Left colon (tissue), 2 donors: ENCODE measurements around the gene NRG3. TPM values are rescaled to one million over a fixed set of nuclear protein-coding genes. Genes with fewer than 3 reads are reported as not detected.

Source experiments
- ATAC-seq: fragments of 200-7000 bp; cut with Tn5 transposase; one replicate; pipeline ENCODE4 v1.9.1; 2020; ENCODE audit warnings: mild to moderate bottlenecking, moderate library complexity
- DNase-seq, 2 donors: peaks; one replicate each; pipeline ENCODE4 v3.0.0-alpha.2; 2020
- intact Hi-C, 2 donors: fragments of 100-400 bp; cut with DNase I in 1 of 2; cut with micrococcal nuclease in 1 of 2; formaldehyde crosslinking; loops; one replicate each; pipeline versions ENCODE4 v1.11.2 to v1.14.0; 2022; cut with DNase I, micrococcal nuclease
- total RNA-seq, 2 donors: library from RNA; stranded (reverse); fragmentation: NEBNext Ultra II Directional; extraction: Animal tissue kit (Norgen Biotek cat#: 25700); gene quantifications; one replicate each; pipeline ENCODE4 v1.2.1, GENCODE V29; 2021
- donor health status: DM: no; HTN: no; CAD: no.
- donor health status: DM: yes; HTN: yes; CAD: no.

NRG3 gene
- total RNA-seq, 2 donors from 2014 or later: 0.11 to 0.18 TPM

DNA sequence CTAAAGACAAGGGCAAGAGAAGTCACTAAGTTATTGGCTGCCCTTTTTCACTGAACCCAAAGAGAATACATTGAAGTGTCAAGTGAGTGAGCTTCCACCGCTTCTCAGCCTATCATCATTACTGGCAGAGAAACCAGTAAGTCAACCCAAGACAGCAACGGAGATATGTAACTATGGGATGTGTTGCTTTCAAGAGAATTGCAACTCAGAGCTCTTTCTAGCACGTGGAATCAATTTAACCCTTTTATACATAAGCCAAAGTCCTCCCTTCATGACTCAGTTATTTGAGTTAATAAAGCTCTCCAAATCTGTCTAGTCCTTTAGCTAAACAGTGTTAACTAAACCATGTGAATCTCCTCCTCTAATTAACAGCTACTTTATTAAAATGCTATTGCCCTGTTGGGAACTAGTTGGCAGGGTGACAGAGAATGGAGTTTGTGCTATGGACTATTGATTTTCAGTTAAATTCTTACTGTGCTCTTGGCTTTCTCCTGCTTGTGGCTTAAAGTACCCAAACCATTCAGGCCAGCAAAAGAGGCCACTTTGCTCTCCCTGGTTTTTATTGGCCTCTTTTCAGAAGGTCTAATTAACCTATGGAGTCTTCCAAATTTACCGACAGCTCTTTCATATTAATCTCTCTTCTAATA is 287.7 kb downstream of the NRG3 start:
- no peak for ATAC-seq
- no peak for DNase-seq
- intact Hi-C loops: no loop called here

DNA sequence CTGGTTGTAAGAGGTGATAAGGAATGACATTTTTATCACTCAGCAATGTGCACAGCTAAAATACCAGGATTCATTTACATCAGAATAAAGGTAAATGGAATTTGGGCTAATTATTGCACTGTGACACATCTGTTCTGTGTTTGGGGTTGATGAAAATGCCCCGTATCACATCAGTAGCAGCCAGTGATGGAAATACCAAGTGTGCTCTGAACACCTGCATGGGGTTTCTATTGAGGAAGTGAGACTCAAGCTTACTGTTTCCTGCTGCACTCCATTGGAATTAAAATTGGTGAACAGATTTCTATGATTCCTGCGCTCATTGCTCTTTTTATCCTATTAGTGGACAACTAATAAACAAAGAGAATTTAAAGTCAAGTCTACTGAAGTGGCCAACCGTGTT is 296.9 kb downstream of the NRG3 start:
- intact Hi-C loops: no loop called here
- DNase-seq (no peak), ATAC-seq (no peak)

GRCh38 chr10:82176587-82176986 is 301.6 kb downstream of the NRG3 start:
- ATAC-seq: no peak
- no peak for DNase-seq
- intact Hi-C loops: no loop called here

DNA sequence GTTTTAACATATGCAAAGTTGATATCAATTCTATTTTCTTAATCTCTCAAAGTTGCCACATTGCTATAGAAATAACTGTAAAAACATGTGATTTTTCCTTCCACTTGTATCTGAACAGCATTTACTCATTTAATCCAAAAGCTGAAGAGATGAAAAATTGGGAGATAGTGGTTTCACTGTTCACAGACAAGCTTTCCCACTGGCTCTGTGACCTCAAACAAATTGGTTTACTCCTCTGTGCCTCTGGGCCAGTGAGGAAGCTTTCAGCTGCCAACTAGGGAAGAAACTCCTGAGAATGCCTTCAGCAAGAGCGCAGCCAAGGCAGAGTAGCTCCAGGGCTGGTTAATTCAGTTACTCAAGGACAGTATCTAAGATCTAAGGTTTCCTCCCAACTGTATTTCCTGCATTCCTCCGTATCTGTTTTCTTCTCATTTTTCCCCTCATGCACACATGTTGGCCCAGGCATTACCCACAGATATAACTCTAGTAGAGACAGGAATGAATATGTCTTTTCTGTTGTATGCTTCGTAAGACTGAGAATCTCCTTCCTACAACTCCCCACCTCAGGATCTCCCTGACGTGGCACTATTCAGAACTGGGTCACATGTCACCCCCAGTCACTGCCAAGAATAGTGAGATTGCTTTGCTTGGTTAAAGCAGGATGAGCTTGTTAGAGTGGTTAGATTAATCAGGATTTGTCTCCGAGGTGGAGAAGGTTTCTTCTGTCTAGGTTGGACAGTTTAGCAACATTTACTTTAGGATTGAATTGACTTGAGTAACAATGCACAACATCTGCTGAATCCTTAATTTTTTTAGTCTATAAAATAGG is 315.7 kb downstream of the NRG3 start:
- ATAC-seq: no peak
- intact Hi-C loops: no loop called here
- DNase-seq: no peak

GRCh38 chr10:82191653-82192052 is 316.7 kb downstream of the NRG3 start:
- ATAC-seq (no peak), DNase-seq (no peak)
- intact Hi-C loops: no loop called here

- intact Hi-C loops: no loop called here
- ATAC-seq: no peak
- DNase-seq: no peak
Measured at GRCh38 chr10:82192665-82193064, 317.7 kb downstream of the NRG3 start.

GRCh38 chr10:82194419-82194818 is 319.4 kb downstream of the NRG3 start:
- ATAC-seq (no peak), DNase-seq (no peak)
- intact Hi-C loops: no loop called here

DNA sequence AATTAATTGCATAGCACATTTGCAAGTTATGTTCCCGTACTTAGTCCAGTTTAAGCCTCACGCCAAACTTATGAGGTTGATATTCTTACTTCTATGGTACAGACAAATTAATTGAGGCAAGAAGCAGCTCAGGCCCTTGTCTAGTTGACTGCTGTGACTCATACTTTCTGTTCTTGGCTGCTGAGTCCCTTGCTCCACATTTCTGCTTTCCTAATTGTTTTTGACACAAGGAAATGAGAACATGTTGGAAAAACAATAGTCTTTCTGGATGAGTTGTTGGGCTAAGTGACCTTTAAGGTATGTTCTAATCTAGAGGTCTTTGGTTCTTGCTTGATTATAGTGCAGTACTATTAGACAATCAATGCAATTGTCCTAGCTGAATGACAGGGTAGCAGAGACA is 331.8 kb downstream of the NRG3 start:
- no peak for DNase-seq
- no peak for ATAC-seq
- intact Hi-C loops: no loop called here

DNA sequence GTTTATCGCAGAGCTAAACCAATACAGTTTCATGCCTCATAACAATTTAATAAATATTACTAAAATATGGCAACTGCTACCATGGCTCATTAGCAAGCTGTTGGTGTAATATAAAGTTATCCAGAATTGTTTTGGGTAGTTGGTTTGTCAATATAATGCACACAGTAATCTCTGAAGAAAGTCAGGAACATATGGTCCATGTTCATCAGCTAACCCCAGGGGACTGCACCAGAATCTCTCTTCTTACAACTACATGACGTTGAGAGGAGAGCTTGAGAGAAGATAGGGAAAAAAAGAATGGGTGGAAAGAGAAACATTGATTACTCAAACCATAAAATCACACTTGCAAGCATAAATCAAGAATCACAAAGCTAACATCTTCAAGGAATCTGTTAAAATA is 333.7 kb downstream of the NRG3 start:
- ATAC-seq: no peak
- no peak for DNase-seq
- intact Hi-C loops: no loop called here

- intact Hi-C loops: no loop called here
- ATAC-seq (no peak), DNase-seq (no peak)
Measured at GRCh38 chr10:82210331-82210730, 335.3 kb downstream of the NRG3 start.

GRCh38 chr10:82211346-82211745 is 336.4 kb downstream of the NRG3 start:
- DNase-seq: no peak
- intact Hi-C loops: no loop called here
- ATAC-seq: no peak

GRCh38 chr10:82212753-82213152 is 337.8 kb downstream of the NRG3 start:
- no peak for DNase-seq
- ATAC-seq: no peak
- intact Hi-C loops: no loop called here

- DNase-seq: no peak
- intact Hi-C loops: no loop called here
- no peak for ATAC-seq
Measured at GRCh38 chr10:82213784-82214183, 338.8 kb downstream of the NRG3 start.

DNA sequence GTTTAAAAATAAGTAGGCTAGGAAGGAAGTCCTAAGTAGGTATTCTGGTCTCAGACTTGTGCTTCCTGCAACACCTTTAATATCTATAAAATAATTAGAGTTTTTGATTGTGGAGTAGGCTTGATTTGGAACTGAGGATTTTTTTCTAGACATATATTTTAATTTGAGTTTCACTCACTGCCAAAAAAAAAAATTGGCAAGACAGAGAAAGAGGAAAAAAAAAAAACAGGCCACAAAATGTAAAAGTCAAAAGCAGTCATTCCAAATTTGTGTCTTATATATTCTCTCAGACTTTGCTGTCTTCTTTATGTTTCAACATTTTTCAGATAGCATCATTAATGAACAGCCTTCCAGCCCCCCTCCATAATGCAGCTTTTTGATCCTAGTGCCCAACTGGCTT is 346.1 kb downstream of the NRG3 start:
- DNase-seq: no peak
- intact Hi-C loops: no loop called here
- no peak for ATAC-seq

DNA sequence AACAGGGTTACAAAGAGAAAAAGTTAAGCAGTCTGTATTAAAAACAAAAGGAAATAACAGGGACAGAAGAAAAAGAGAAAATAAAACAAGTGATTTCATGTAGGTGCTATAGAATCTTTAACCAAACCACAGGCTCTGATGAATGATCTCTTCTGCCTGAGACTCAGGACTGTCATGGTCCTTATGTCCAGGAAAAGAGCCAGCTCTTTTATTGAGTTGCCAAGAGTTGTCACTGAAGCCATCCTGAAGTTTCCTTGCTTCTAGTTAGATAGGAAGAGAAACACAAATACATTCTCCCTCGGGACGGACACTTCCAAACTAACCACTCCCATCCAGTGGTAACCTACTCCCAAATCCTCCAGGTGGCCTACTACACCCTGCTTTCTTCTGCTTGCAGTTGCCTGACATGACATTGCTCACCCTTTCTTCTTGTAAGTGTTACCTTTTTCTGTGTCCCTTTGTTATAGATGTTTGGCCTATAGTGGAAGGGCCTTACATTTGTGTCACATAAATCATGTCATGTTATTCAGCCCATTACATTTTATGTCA is 346.7 kb downstream of the NRG3 start:
- ATAC-seq (peak; percentile 82), DNase-seq (no peak)
- intact Hi-C loops: no loop called here

DNA sequence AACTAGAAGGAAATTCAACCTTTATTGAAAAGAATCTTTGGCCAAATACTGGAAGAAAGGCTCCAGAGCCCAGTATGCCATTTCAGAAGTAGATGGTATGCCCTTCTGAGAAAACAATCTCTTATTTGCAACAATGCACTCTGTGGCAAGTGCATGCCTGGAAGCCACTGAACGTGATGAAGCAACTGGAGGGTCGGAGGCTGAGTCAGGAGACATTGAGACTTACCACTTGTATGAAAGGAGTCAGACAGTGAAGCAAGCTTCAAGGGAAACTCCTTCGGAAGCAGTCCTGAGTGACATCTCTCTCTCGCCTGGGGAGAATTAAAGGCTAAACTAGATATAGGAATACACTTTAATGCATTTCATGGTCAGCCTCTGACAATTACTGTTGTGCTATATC is 353.7 kb downstream of the NRG3 start:
- no peak for ATAC-seq
- intact Hi-C loops: no loop called here
- no peak for DNase-seq

GRCh38 chr10:82234173-82234572 is 359.2 kb downstream of the NRG3 start:
- intact Hi-C loops: no loop called here
- no peak for ATAC-seq
- DNase-seq: no peak

- intact Hi-C loops: no loop called here
- ATAC-seq: no peak
- no peak for DNase-seq
Measured at GRCh38 chr10:82236084-82236731, 361.2 kb downstream of the NRG3 start.

- no peak for ATAC-seq
Measured at GRCh38 chr10:82238291-82238690, 363.3 kb downstream of the NRG3 start.

DNA sequence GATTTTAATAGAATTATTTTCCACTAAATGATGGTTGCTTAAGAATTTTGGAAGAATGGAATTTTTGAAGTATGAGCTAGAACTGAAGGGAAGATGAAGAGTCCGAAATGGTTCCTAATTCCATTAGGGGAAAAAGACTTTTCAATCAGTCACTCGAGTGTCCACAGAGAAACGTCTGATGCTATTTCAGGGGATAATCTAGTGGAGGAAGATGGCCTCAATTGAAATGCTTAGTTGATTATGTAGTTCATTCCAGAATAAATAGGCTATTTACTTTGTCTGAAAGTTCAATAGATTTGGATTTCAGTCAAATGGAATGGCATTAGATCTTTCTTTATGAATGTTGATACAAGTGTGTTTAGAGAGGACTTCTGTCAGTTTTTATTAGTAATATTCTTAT is 365.4 kb downstream of the NRG3 start:
- ATAC-seq (no peak), DNase-seq (no peak)
- intact Hi-C loops: no loop called here

More at GRCh38 chr10:82238291-82238690, 363.3 kb downstream of the NRG3 start:
- intact Hi-C loops: no loop called here
- no peak for DNase-seq
